ENCODE measurements around the gene PCDH9.
"Not testable (repeated sequence)": the region's sequence is repeated elsewhere in the genome, so short reads cannot be mapped to it uniquely, and the experiment has no call there.

Gene PCDH9

GRCh38 chr13:66922444-66922843 is 307.7 kb downstream of the PCDH9 start:
- DNase-seq (ENCODE audit: low read depth in 3 of 3, low spot score in 1 of 3), result no peak

DNA sequence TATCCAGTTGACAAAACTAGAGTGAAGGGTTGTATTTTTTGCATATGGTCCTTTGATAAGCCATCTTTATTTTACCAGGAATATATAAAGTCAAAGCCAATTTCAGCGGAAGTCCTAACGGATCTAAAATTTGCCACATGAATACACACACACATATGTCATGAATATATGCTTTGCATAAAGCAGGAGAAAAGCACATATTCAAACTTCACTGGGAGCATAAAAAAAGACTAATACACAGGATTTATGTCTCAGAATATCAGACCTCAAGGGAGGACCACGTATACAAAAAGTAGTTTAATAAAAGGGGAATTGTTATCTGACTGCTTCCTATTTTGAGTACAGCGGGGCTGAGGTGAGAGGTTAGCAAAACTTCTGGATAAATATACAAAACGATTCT is 308.7 kb downstream of the PCDH9 start:
- DNase-seq (ENCODE audit: low read depth in 3 of 3, low spot score in 1 of 3), result no peak

DNA sequence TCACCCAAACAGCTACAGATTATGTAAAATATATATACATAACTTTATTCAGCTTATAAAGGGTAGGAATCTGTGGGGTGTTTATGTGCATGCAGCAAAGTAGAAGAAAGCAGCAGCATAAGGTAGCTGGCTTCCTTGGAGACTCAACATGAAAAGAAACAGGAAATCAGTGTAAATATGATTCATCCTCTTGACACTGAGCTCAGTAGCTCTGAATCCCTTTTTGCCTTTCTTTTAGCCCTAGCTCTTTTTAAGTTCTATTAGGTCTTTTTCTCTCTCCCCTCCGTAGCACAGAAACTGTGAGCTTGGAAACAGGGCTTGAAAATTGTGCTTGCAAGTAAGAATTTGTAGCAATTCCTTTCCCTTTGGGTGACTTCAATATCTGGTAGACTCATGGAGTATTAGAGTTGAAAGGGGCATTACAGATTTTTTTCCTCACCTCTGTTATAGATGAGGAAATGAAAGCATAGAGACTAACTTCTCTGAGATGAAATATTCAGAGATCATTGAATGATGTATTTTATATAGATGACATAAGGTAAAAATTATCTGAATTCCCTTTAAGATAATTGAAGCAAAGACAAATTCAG is 314.4 kb downstream of the PCDH9 start:
- DNase-seq (ENCODE audit: low read depth in 3 of 3, low spot score in 1 of 3), result no peak

DNA sequence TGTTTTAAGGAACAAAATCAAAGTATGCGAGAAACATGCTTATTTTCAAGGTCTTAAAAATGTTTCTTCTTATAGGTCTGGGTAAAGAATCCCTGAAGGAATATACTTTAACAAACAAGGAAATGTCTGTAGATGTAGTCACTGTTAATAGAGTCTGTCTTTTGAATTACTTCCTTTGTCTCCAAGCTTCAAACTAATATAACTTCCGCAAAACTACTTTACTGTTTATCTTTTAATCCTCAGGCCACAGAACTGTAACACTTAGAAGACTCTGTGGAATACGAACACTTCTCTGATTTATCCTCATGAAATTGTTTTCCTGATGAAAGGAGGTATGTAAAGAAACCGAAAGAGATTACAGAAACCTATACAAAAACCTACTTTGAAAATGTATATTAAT is 316.0 kb downstream of the PCDH9 start:
- no peak for DNase-seq (ENCODE audit: low read depth in 3 of 3, low spot score in 1 of 3)

DNA sequence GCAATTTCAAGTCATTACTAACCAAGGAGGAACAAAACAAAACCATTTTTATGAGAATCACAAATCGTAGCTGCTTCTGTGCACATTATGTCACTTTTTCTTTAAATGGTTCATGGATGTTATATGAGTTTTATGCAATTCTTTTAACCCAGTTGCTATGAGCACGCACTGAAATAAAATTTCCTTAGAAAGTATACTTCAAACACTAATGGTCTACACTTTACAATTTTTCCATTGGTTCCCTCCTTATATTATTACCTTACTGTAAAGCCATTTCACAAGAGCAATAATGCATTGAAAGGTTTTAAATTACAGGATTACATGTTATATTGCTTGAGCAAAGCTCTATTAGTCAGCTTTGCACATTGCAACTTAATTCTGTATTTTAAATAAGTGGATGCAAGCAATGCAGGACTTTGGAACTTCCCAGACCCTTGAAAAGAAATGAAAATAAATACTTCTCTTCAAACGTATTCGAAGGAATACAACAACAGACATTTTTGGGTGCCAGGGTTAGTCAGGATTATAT is 318.7 kb downstream of the PCDH9 start:
- no peak for DNase-seq (ENCODE audit: low read depth in 3 of 3, low spot score in 1 of 3)

GRCh38 chr13:66899955-66900354 is 330.2 kb downstream of the PCDH9 start:
- no peak for DNase-seq (ENCODE audit: low read depth in 3 of 3, low spot score in 1 of 3)

- no peak for DNase-seq (ENCODE audit: low read depth in 3 of 3, low spot score in 1 of 3)
These were observed 333.2 kb downstream of the PCDH9 start for GRCh38 chr13:66896933-66897332.

GRCh38 chr13:66895780-66896179 is 334.4 kb downstream of the PCDH9 start:
- no peak for DNase-seq (ENCODE audit: low read depth in 3 of 3, low spot score in 1 of 3)

- DNase-seq (ENCODE audit: low read depth in 3 of 3, low spot score in 1 of 3), result no peak
These were observed 334.8 kb downstream of the PCDH9 start for GRCh38 chr13:66895320-66895719.

- DNase-seq (ENCODE audit: low read depth in 3 of 3, low spot score in 1 of 3), result no peak
These were observed 341.4 kb downstream of the PCDH9 start for GRCh38 chr13:66888698-66889097.

GRCh38 chr13:66887088-66887487 is 343.0 kb downstream of the PCDH9 start:
- no peak for DNase-seq (ENCODE audit: low read depth in 3 of 3, low spot score in 1 of 3)

DNA sequence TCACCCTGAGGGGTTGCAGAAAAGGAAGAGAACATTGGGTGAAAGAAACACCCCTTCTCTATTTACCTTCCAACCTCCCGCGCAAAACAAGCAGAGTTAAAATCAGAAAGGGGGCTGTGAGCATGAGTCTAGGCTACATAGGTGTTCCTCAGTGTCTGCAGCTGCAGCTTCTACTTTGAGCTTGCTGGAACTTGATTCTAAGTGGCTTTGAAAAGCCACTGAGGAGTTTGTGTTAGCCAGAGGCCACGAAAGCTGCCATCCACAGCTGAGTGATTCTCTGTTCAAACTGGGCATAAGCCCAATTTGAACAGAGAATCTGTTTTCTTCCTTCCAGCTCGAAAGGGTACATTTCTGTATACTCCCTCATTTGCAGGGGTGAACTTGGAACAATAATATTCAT is 343.9 kb downstream of the PCDH9 start:
- DNase-seq (ENCODE audit: low read depth in 3 of 3, low spot score in 1 of 3), result no peak

- not testable (repeated sequence) for DNase-seq (ENCODE audit: low read depth in 3 of 3, low spot score in 1 of 3)
These were observed 349.0 kb downstream of the PCDH9 start for GRCh38 chr13:66881170-66881569.

- no peak for DNase-seq (ENCODE audit: low read depth in 3 of 3, low spot score in 1 of 3)
These were observed 350.1 kb downstream of the PCDH9 start for GRCh38 chr13:66879988-66880387.

DNA sequence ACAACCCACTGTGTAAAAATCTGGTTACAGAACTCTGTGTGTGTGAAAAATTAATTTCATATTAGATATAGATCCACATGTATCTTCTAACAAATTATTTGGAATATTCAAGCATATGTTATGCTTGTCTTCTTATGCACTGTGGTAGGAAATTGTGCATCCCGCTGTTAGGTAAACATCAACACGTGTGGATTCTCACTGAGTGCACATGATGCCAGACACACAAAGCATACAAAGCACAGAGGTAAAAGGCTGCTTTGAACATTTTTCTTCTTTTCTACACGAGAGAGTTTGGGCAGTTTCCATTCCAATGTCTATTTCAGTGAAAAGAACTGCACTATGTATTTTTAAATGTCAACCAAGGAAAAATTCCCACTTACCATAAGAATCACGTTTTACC is 354.9 kb downstream of the PCDH9 start:
- no peak for DNase-seq (ENCODE audit: low read depth in 3 of 3, low spot score in 1 of 3)

DNA sequence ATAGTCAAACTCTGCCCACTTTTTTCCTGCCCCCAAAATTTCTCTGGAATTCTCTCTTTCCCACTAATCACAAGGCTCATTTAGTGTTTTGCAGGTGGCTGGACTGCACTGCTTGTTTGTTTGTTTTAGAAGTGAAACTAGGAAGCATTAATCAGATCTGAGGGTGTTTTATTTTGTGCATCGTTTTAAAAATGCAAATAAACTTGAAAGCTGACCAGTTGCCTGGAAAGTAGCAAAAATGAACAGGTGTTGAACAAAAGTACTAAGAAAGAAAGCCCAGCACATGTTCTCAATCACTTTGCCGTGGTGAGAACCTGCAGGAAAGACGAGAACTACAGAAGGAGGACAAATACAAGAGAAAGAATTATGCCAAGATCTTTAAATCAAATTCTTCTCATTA is 365.5 kb downstream of the PCDH9 start:
- no peak for DNase-seq (ENCODE audit: low read depth in 3 of 3, low spot score in 1 of 3)

DNA sequence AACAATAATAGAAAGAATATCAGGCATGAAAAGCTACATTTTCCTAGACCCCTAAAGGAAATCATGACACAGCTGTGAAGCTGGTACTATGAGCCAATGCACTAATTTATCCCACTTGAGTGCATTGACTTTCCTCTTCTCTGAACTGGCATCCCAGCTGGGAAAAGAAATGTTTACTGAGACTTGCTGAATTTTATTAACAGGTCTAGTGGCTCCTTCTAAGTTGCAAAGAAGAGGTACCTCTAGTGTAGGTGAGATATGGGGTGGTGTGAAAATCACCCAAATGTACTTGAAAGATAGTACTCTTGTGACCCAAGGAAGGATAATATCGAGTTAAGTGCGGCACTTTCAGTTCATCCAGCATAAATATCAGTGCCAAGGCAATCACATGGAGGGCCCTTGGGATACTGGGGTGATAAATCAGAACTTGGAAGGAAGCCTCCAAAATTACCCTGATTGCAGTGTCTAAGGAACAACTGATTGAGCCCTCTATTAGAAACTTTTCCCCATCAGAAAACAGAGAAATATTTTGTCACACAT is 369.2 kb downstream of the PCDH9 start:
- no peak for DNase-seq (ENCODE audit: low read depth in 3 of 3, low spot score in 1 of 3)

DNA sequence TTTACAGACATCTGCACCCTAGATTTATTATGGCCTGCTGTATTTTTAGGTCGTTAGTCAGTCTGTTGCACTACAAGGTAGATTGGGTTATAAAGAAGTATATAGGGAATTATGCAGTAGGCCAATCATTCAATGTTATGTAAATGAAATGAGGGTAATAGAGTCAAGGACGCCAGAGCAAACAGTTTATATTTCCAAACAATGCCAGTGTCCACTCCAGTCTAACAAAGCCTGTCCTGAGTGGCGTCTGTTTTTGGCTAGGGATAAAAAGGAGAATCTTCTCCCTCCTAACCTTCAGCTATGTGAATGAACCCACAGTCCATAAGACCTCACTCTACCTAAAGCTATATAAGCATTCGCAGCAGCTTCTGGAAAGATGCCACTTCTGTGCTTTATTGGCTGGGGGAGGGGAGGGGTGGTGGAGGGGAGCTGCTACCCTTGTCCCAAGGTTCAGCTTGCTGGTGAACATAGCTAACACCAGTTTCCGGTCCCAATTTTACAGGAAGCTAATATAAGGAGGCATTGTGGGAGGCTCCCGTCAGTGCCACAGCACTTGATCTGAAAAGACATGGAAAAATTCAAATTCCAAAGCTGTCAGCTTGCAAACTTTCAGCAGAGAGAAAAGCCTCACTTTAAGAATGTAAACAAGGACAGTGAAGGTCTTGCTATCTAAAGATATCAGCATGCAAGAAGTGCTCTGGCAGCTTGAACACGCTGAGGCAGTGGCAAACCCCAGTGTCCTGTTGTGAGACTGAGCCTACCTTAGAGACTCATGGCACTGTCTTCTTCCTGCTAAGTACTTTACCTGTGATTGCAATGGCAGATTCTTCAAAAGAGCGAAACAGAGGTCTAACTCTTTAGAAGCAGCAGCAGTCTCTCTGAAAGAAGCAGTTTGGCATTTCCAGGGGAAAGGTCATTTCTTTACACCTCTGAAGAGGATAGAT is 369.9 kb downstream of the PCDH9 start:
- DNase-seq (ENCODE audit: low read depth in 3 of 3, low spot score in 1 of 3), result no peak

DNA sequence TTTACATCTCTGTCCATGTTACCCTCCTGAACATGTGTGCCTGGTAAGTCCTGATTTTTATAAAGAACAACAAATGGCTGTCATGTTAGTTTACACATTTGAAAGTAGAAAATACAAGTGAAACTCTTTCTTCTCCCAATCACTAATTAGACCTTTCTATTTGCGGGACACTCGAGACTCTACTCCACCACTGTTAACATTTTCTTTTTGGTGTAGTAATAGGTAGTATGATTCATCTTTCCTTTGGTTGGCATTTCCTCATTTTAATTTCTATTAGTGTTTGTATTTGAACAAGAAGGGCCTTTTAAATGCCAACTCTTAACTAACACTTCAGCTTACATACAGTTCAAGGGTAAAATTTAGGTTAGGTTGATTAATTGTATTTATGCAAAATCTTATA is 371.1 kb downstream of the PCDH9 start:
- no peak for DNase-seq (ENCODE audit: low read depth in 3 of 3, low spot score in 1 of 3)

DNA sequence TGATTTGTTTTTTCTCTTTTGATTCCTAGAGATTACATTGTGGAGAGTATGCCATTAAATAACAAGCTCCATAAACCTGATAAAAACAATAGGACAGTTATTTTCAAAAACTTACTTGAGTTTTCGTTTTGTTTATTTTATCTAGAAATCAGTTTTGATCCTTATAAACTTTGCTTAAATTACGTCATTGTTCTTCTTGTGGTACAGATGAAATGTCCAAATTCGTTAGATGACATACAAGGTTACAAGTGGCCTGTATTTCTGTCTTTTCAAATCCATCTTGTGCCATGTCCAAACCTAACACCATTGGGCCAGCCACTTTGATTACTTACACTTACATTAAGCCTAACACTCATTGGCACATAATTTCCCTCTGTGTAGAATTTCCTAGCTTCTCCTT is 372.0 kb downstream of the PCDH9 start:
- DNase-seq (ENCODE audit: low read depth in 3 of 3, low spot score in 1 of 3), result no peak

DNA sequence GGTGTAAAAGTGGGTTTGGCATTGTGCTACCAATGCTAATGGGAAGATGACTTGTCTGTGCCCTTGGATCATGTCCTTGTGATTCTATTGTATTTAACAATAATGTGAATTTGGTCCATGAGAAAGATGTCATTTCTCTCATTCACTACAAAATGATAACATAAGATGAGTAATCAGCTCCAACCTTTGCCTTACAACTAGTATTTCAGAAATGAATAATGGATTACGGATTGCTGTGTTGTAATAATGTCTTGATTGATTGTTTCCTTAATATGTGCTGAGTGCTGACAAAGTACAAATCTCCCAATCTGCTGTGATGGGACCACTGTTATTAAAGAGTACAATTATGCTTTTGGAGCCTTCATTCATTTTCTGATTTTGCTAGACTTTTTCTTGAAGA is 375.0 kb downstream of the PCDH9 start:
- DNase-seq (ENCODE audit: low read depth in 3 of 3, low spot score in 1 of 3), result no peak

DNA sequence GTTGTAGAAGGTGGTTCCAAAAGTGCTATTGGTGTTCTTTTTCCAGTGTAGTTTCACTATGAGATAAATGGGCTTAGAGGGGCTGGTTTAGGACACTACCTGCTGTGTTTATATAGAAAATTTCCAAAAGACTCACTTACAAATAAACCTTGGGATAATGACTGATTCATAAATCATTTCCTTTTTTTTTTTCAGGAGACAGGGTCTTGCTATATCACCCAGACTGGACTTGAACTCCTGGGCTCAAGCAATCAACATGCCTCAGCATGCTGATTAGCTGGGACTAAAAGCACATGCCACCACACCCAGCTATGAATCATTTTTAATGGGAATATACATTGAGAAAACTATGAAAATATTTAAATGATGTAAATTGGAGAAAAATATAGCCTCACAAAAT is 376.6 kb downstream of the PCDH9 start:
- no peak for DNase-seq (ENCODE audit: low read depth in 3 of 3, low spot score in 1 of 3)

All from stimulated activated CD4-positive, alpha-beta T cell treated with anti-CD3 and anti-CD28 coated beads, TNF-alpha, amount 100 ng/mL, for 1 hour (primary cell).